ENCODE measurements around the gene MORC3. TPM values are rescaled to one million over a fixed set of nuclear protein-coding genes. Genes with fewer than 3 reads are reported as not detected.

MORC3 gene
- total and polyA plus RNA-seq, 9 of the 15 experiments (the other 6 are each of a cell fraction or from before 2014, with no cell fraction given) = 12.7 to 53.7 (median 36.0) TPM

DNA sequence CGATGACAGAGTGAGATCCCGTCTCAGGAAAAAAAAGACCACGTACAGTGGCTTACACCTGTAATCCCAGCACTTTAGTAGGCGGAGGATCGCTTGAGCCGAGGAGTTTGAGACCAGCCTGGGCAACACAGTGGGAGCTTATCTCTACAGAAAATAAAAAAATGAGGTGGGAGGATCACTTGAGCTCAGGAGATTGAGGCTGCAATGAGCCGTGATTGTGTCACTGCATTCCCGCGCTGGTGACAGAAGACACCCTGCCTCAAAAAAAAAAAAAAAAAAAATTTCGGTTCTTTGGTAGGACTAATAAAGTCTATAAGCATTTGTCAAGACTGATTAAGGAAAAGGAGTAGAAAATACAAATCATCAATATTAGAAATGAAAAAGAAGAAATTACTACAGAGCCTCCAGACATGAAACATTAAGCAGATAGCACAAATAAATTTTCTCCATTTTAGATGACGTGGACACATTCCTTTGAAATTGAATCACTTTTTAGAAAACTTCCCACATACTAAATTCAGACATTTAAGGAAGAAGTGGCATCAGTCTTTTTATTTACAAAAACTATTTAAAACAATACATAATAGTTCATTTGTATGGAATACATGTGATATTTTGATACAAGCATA lies 30.4 kb downstream of the MORC3 start:
- BruUV-seq (replicated peaks) = no TSS peak
- H3K36me3 ChIP-seq (ENCODE audit: control insufficient read depth, insufficient read depth, low read length) = peaks cover 82% of the 10 kb centered on the region
- POLR2A ChIA-PET = interaction anchor here (0.6 to 3.0 kb wide), 7 partner anchors 7 to 206 kb away, joined by 3 to 16 read pairs (median 3); partner anchors contain the start of gene MORC3

More for the DNA sequence above, 30.4 kb downstream of the MORC3 start:
- Histone ChIP-seq H3K9me3 (replicated peaks; ENCODE audit: control insufficient read depth, insufficient read depth, low read depth, low read length) (no peaks in the 10 kb centered on the region), H3K9ac (ENCODE audit: insufficient read depth in 1 of 2, low read depth in 2 of 2, low read length in 2 of 2) (no peak overlapping the region), H3K79me2 (ENCODE audit: control insufficient read depth, insufficient read depth, low read length) (peaks cover 4% of the 10 kb centered on the region; the same call in 1 of the 3 replicates), H3K4me1 (replicated peaks in 1 of 2; ENCODE audit: control insufficient read depth in 2 of 2, insufficient read depth in 2 of 2, low read length in 2 of 2) (no peaks in the 10 kb centered on the region), H3K4me3 (no peak overlapping the region), H3K27me3 (ENCODE audit: control insufficient read depth in 2 of 2, insufficient read depth in 2 of 2, low read length in 2 of 2) (no peaks in the 10 kb centered on the region), H3K27ac (ENCODE audit: extremely low read depth, low read depth, low read length) (no peak overlapping the region), H3K4me2 (ENCODE audit: insufficient read depth, low read length) (no peak overlapping the region), H4K20me1 (replicated peaks; ENCODE audit: control insufficient read depth, insufficient read depth, low read length) (no peaks in the 10 kb centered on the region), H3K9me1 (ENCODE audit: control insufficient read depth, insufficient read depth, low read length) (no peaks in the 10 kb centered on the region), H2AFZ (ENCODE audit: low read depth, low read length) (no peak overlapping the region)
- DNase-seq (ENCODE audit: extremely low read depth in 1 of 4, low spot score in 3 of 4) (no peak), FAIRE-seq (no peak), ATAC-seq (peak; percentile 37; the same call in 2 of the 3 replicates)
- CTCF ChIA-PET (ENCODE audit: low intra/inter-chr PET ratio) = no interaction called here
- 86% methylated on average over 11 of the region's 11 CpGs for WGBS (ENCODE audit: insufficient coverage, low coverage, missing lambda C conversion rate)
- intact Hi-C loops (cut with micrococcal nuclease) = no loop called here
- in situ Hi-C loops (cut with MboI) = no loop called here
- TF ChIP-seq ZNF384 (IDR thresholded peaks at IDR 0.05; ENCODE audit: low read depth, low read length) (0 out of 2 replicates have a peak, but pooled peaks have one; percentile 16), KAT8 (IDR thresholded peaks at IDR 0.05; ENCODE audit: low read depth) (no peak)
- TF ChIP-seq, protein P1, sequence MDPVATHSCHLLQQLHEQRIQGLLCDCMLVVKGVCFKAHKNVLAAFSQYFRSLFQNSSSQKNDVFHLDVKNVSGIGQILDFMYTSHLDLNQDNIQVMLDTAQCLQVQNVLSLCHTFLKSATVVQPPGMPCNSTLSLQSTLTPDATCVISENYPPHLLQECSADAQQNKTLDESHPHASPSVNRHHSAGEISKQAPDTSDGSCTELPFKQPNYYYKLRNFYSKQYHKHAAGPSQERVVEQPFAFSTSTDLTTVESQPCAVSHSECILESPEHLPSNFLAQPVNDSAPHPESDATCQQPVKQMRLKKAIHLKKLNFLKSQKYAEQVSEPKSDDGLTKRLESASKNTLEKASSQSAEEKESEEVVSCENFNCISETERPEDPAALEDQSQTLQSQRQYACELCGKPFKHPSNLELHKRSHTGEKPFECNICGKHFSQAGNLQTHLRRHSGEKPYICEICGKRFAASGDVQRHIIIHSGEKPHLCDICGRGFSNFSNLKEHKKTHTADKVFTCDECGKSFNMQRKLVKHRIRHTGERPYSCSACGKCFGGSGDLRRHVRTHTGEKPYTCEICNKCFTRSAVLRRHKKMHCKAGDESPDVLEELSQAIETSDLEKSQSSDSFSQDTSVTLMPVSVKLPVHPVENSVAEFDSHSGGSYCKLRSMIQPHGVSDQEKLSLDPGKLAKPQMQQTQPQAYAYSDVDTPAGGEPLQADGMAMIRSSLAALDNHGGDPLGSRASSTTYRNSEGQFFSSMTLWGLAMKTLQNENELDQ (CRISPR knock-in tag; IDR thresholded peaks at IDR 0.05; ENCODE audit: borderline replicate concordance) = no peak
